Diencephalon (tissue), 1 donor: ENCODE results near the gene DLAT. TPM values are rescaled to one million over a fixed set of nuclear protein-coding genes. Genes with fewer than 3 reads are reported as not detected.

Experiments
- small RNA-seq: library from RNA; depleted of rRNA; stranded (forward); fragments of <200 nt; gene quantifications from one replicate; pipeline ENCODE3, GENCODE V24; 2014
- total RNA-seq: library from RNA; depleted of rRNA; stranded (reverse); fragments of >200 nt; gene quantifications from one replicate; pipeline ENCODE4 v1.2.3, GENCODE V29; 2014

The DLAT gene
- total RNA-seq: 67.1 TPM

DNA sequence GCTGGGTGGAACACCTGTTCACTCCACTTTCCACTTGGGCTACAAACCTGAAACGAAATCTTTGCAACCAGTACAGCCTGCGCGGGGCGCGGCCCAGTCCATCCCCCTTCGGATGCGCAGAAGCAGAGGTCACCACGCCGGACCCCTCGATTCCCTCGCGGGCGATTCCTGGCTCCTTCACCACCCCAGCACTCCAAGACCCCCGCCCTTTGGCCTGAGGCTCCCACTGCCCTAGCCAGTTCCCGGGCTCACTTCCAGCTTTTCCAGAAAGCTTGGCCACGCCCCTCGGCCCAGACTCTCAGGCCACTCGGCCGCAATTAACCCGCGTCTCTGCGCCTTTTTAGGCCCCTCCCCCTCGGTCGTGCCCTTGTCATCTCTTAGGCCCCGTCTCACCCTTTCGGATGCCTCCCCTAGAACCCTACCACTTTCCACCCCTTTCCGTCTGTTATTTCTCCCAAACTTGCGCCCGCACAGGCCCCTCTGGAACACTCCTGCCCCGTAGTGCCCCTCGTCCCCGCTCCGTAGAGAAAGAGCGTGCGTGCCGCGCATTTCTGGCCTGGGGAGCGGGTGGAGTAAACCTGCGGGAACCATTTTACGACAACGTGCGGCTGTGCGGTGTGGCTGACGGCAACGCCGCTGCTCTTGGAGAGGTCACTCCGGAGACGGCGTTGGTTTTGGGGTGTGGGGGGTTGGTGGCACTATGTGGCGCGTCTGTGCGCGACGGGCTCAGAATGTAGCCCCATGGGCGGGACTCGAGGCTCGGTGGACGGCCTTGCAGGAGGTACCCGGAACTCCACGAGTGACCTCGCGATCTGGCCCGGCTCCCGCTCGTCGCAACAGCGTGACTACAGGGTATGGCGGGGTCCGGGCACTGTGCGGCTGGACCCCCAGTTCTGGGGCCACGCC lies at the start of gene DLAT:
Gene DLAT (plus strand): TSS at position 636 of the 906 bp plus-strand sequence. CDS start 65 bp downstream, at position 701.

GRCh38 chr11:112073941-112074811 lies 49.0 kb downstream of the DLAT start, which contains the start of the genes NKAPD1 and PIH1D2:
Gene NKAPD1 (plus strand): TSS chr11:112074299. CDS start chr11:112075575, 1,276 bp downstream.
Gene PIH1D2 (minus strand): TSS chr11:112074017. CDS start chr11:112073174, 843 bp downstream.

GRCh38 chr11:112086422-112087191 lies 61.4 kb downstream of the DLAT start, which contains the start of the genes SDHD and TIMM8B:
Gene SDHD (plus strand): TSS chr11:112086873. CDS start chr11:112086908, 35 bp downstream.
Gene TIMM8B (minus strand): TSS chr11:112086756. CDS start chr11:112086723, 33 bp downstream.

Small RNA genes lying within 50 kb of the gene (small RNA-seq; reads per million reads assigned to genes)
- gene AP000907.3 (not detected), gene RNU6-893P (not detected)

Other genes starting within 250 kb of the DLAT start
- 70.8 TPM for gene ALG9, start 153.8 kb upstream of the DLAT start, total RNA-seq
- gene FDXACB1, start 146.2 kb upstream of the DLAT start, total RNA-seq: 7.2 TPM
- 19.6 TPM for gene CFAP68, start 145.9 kb upstream of the DLAT start, total RNA-seq
- gene CRYAB, start 113.6 kb upstream of the DLAT start, total RNA-seq: 8.5 TPM
- 0.92 TPM for gene HSPB2, start 112.7 kb upstream of the DLAT start, total RNA-seq
- 0.69 TPM for gene C11orf52, start 106.5 kb upstream of the DLAT start, total RNA-seq
- gene DIXDC1, start 88.1 kb upstream of the DLAT start, total RNA-seq: 91.6 TPM
- gene PIH1D2, start 48.6 kb downstream of the DLAT start, total RNA-seq: 7.2 TPM
- 39.0 TPM for gene NKAPD1, start 48.9 kb downstream of the DLAT start, total RNA-seq
- gene TIMM8B, start 61.3 kb downstream of the DLAT start, total RNA-seq: 55.1 TPM
- gene SDHD, start 61.5 kb downstream of the DLAT start, total RNA-seq: 62.5 TPM
- gene IL18, start 138.7 kb downstream of the DLAT start, total RNA-seq: 1.8 TPM
- 1.8 TPM for gene TEX12, start 142.0 kb downstream of the DLAT start, total RNA-seq
- gene BCO2, start 150.1 kb downstream of the DLAT start, total RNA-seq: 21.0 TPM
- gene PTS, start 201.0 kb downstream of the DLAT start, total RNA-seq: 53.1 TPM
- gene PLET1, start 235.5 kb downstream of the DLAT start, total RNA-seq: not detected